HepG2 (cell line): Measurements from ENCODE around the gene DDIAS. TPM values are rescaled to one million over a fixed set of nuclear protein-coding genes. Genes with fewer than 3 reads are reported as not detected.

ENCODE experiments used
- GRHL1 ChIP-seq: sonication (generic); formaldehyde crosslinking; conservative IDR thresholded peaks from 2 replicates; pipeline ENCODE4 v1.8.0; 2022; ENCODE audit warnings: missing genetic modification reagents
- MIER3 ChIP-seq: IDR thresholded peaks from 2 replicates; pipeline ENCODE4 v1.6.1; 2016; ENCODE audit warnings: missing compliant biosample characterization, borderline replicate concordance
- NFKBIZ ChIP-seq: IDR thresholded peaks from 2 replicates; pipeline ENCODE4 v1.6.1; 2018; ENCODE audit warnings: missing genetic modification reagents, missing compliant biosample characterization
- POLR2A ChIP-seq, 2 experiments: IDR thresholded peaks; 2 replicates each; pipeline ENCODE4 v1.6.1; 2011; ENCODE audit warnings: low read depth in 2 of 2, low read length in 2 of 2, mild to moderate bottlenecking in 1 of 2, moderate library complexity in 1 of 2; ENCODE audit not compliant: insufficient read depth in 1 of 2
- RAD21 ChIP-seq: fragments of 450-650 bp; formaldehyde crosslinking; IDR thresholded peaks from 2 replicates; pipeline ENCODE4 v1.5.0; 2020; ENCODE audit warnings: mild to moderate bottlenecking
- RBAK ChIP-seq: sonication (generic); formaldehyde crosslinking; IDR thresholded peaks from 2 replicates; pipeline ENCODE4 v1.5.1; 2020; ENCODE audit warnings: mild to moderate bottlenecking, missing genetic modification reagents
- SIX1 ChIP-seq: sonication (generic); formaldehyde crosslinking; IDR thresholded peaks from 2 replicates; pipeline ENCODE4 v1.4.0; 2020; ENCODE audit warnings: missing genetic modification reagents, borderline replicate concordance
- SMAD9 ChIP-seq: sonication (generic); formaldehyde crosslinking; IDR thresholded peaks from 2 replicates; pipeline ENCODE4 v1.5.1; 2020; ENCODE audit warnings: mild to moderate bottlenecking, missing genetic modification reagents
- ZBTB25 ChIP-seq: IDR thresholded peaks from 2 replicates; pipeline ENCODE4 v1.6.1; 2018; ENCODE audit warnings: missing genetic modification reagents
- ZBTB46 ChIP-seq: sonication (generic); formaldehyde crosslinking; IDR thresholded peaks from 2 replicates; pipeline ENCODE4 v1.4.0; 2020; ENCODE audit warnings: mild to moderate bottlenecking, missing genetic modification reagents, borderline replicate concordance
- ZNF142 ChIP-seq: sonication (generic); formaldehyde crosslinking; IDR thresholded peaks from 2 replicates; pipeline ENCODE4 v1.4.0; 2020; ENCODE audit warnings: missing genetic modification reagents
- ZNF180 ChIP-seq: sonication (generic); formaldehyde crosslinking; IDR thresholded peaks from 2 replicates; pipeline ENCODE4 v1.4.0; 2020; ENCODE audit warnings: low read depth, missing genetic modification reagents, borderline replicate concordance
- ZNF354B ChIP-seq: sonication (generic); formaldehyde crosslinking; IDR thresholded peaks from 2 replicates; pipeline ENCODE4 v1.8.0; 2022; ENCODE audit warnings: mild to moderate bottlenecking, missing genetic modification reagents
- ZNF367 ChIP-seq: sonication (generic); formaldehyde crosslinking; IDR thresholded peaks from 2 replicates; pipeline ENCODE4 v1.4.0; 2020; ENCODE audit warnings: missing genetic modification reagents, borderline replicate concordance
- ZNF382 ChIP-seq: sonication (generic); formaldehyde crosslinking; IDR thresholded peaks from 2 replicates; pipeline ENCODE4 v1.5.0; 2020; ENCODE audit warnings: missing genetic modification reagents, mild to moderate bottlenecking, borderline replicate concordance
- ZNF530 ChIP-seq: sonication (generic); formaldehyde crosslinking; IDR thresholded peaks from 2 replicates; pipeline ENCODE4 v1.5.0; 2020; ENCODE audit warnings: low read depth, mild to moderate bottlenecking, missing genetic modification reagents
- ZNF570 ChIP-seq: sonication (generic); formaldehyde crosslinking; IDR thresholded peaks from 2 replicates; pipeline ENCODE4 v1.4.0; 2020; ENCODE audit warnings: mild to moderate bottlenecking, missing genetic modification reagents, borderline replicate concordance
- ZNF772 ChIP-seq: sonication (generic); formaldehyde crosslinking; IDR thresholded peaks from 2 replicates; pipeline ENCODE4 v1.5.0; 2020; ENCODE audit warnings: mild to moderate bottlenecking, missing genetic modification reagents
- ZSCAN12 ChIP-seq: sonication (generic); formaldehyde crosslinking; IDR thresholded peaks from 2 replicates; pipeline ENCODE4 v1.9.0; 2021; ENCODE audit warnings: mild to moderate bottlenecking, missing genetic modification reagents
- polyA plus RNA-seq, 8 experiments: library from polyadenylated mRNA; depleted of rRNA in 3 of 8; stranded (reverse) in 7 of 8; unstranded in 1 of 8; fragments of >200 nt; fragmentation: Illumina TruSeq in 4 of 8; extraction: Trizol in 4 of 8; gene quantifications; 2 replicates each; pipeline versions ENCODE4 v1.2.1 to v1.2.3, GENCODE V29; 2011 to 2016; ENCODE audit warnings: low read depth in 4 of 8, missing spikeins in 1 of 8, mixed read lengths in 1 of 8; ENCODE audit not compliant: insufficient read depth in 1 of 8
- total RNA-seq, 5 experiments: library from RNA; depleted of rRNA; stranded (reverse); fragments of >200 nt; fragmentation: Illumina TruSeq; extraction: Trizol; gene quantifications; 2 replicates each; pipeline ENCODE4 v1.2.3, GENCODE V29; 2016; ENCODE audit warnings: low read depth in 1 of 5

DDIAS gene
- total and polyA plus RNA-seq, 2 of the 13 experiments (the other 11 are each of a cell fraction or from before 2014, with no cell fraction given): 3.5 to 13.0 TPM

GRCh38 chr11:82900277-82901164 lies 1.0 kb upstream of the DDIAS start, which contains the start of gene PRCP (continued):
- no peak for TF ChIP-seq ZBTB25 (CRISPR knock-in tag)
- no peak for TF ChIP-seq ZNF382 (CRISPR knock-in tag)
- TF ChIP-seq NFKBIZ (CRISPR knock-in tag): peak; percentile 47; the same call in 1 of the 2 replicates
- peak; percentile 44; the same call in 1 of the 2 replicates for TF ChIP-seq RAD21 (CRISPR knock-in tag)
- no peak for TF ChIP-seq SIX1 (CRISPR knock-in tag)
- TF ChIP-seq ZNF367: no peak
- no peak for TF ChIP-seq ZSCAN12 (CRISPR knock-in tag)
- TF ChIP-seq ZNF530 (CRISPR knock-in tag): no peak
- TF ChIP-seq RBAK (CRISPR knock-in tag): no peak
- 0 out of 2 replicates have a peak, but pooled peaks have one; percentile 50 for TF ChIP-seq ZNF142 (CRISPR knock-in tag)
- no peak for TF ChIP-seq ZNF354B
- TF ChIP-seq GRHL1 (CRISPR knock-in tag): no peak
- TF ChIP-seq MIER3: no peak; the same call in 1 of the 2 replicates
- 0 out of 2 replicates have a peak, but pooled peaks have one; percentile 40 for TF ChIP-seq SMAD9
- TF ChIP-seq ZBTB46 (CRISPR knock-in tag): 0 out of 2 replicates have a peak, but pooled peaks have one; percentile 21
- TF ChIP-seq ZNF570: no peak
- peak; percentile 39; the same call in 1 of the 2 replicates for TF ChIP-seq ZNF772 (CRISPR knock-in tag)
- TF ChIP-seq POLR2A (IDR thresholded peaks at IDR 0.05; ENCODE audit: insufficient read depth in 1 of 2, low read depth in 2 of 2, low read length in 2 of 2): peak; percentile 82 to 90
- TF ChIP-seq ZNF180 (CRISPR knock-in tag): no peak
